ENCODE results near the gene MYT1. TPM values are rescaled to one million over a fixed set of nuclear protein-coding genes. Genes with fewer than 3 reads are reported as not detected.

The MYT1 gene
- total and polyA plus RNA-seq, 2 of the 8 experiments (the other 6 are each of a cell fraction or from before 2014, with no cell fraction given): 0.63 to 2.0 TPM

DNA sequence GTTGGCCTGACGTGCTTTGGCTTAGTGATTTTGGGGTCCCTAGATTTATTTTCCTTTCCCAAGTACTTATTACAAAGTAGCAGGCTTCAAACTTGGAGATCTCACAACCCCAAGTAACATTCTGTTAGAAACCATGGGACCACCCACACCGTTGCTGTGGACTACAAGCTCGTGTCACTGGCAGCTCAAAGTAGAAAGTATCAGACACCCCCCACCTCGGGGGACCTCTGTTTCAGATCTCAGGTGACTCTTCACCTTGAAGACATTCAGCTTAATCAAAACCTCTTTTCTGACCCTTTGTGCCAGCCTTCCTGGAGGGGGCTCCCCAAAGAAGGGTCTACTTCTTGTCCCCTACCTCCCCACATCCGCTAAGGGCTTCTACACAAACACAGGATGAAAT, 15.7 kb upstream of the MYT1 start (continued):
- no peak for TF ChIP-seq SIRT6 (IDR thresholded peaks at IDR 0.05; ENCODE audit: low read length)
- TF ChIP-seq, protein P1, sequence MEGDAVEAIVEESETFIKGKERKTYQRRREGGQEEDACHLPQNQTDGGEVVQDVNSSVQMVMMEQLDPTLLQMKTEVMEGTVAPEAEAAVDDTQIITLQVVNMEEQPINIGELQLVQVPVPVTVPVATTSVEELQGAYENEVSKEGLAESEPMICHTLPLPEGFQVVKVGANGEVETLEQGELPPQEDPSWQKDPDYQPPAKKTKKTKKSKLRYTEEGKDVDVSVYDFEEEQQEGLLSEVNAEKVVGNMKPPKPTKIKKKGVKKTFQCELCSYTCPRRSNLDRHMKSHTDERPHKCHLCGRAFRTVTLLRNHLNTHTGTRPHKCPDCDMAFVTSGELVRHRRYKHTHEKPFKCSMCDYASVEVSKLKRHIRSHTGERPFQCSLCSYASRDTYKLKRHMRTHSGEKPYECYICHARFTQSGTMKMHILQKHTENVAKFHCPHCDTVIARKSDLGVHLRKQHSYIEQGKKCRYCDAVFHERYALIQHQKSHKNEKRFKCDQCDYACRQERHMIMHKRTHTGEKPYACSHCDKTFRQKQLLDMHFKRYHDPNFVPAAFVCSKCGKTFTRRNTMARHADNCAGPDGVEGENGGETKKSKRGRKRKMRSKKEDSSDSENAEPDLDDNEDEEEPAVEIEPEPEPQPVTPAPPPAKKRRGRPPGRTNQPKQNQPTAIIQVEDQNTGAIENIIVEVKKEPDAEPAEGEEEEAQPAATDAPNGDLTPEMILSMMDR (IDR thresholded peaks at IDR 0.05; ENCODE audit: control extremely low read depth in 1 of 3, insufficient read depth in 1 of 3, low read depth in 1 of 3, low read length in 3 of 3): no peak
- TF ChIP-seq TAF7 (optimal IDR thresholded peaks at IDR 0.05; ENCODE audit: borderline replicate concordance, low read depth, low read length): no peak
- TF ChIP-seq POU5F1 (IDR thresholded peaks at IDR 0.05; ENCODE audit: low read depth, low read length): no peak

Data from H1 (cell line).